ENCODE results near the gene GXYLT2. TPM values are rescaled to one million over a fixed set of nuclear protein-coding genes. Genes with fewer than 3 reads are reported as not detected.

GXYLT2 gene
- total and polyA plus RNA-seq, 2 experiments from 2014 or later, result 25.7 to 36.4 TPM

DNA sequence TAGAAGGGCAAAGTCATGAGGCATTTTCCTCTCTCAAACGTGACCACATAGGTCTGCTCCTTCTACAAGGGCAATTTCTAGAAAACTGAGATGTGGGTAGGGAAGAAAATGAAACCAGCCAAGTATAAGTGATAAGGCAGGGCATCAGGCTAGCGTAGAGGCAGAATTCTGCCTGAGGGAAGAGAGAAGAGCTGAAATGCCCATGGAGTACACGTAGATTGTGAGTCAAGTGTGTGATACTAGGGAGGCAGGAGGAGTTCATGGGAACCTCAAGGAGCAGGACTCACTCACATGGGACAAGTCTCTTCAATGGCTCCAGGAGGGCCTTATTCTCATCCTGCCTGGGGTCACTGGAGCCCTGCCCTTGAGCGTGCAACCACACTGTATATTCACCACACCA, 73.9 kb downstream of the GXYLT2 start:
- Histone ChIP-seq H3K36me3 (no peaks in the 10 kb centered on the region), H3K27ac (peak overlapping the region; percentile 72), H3K4me3 (no peak overlapping the region), H3K4me1 (ENCODE audit: low read depth) (peaks cover 22% of the 10 kb centered on the region), H3K27me3 (no peaks in the 10 kb centered on the region), H3K9me3 (ENCODE audit: low read depth) (no peaks in the 10 kb centered on the region)
- TF ChIP-seq, protein P1, sequence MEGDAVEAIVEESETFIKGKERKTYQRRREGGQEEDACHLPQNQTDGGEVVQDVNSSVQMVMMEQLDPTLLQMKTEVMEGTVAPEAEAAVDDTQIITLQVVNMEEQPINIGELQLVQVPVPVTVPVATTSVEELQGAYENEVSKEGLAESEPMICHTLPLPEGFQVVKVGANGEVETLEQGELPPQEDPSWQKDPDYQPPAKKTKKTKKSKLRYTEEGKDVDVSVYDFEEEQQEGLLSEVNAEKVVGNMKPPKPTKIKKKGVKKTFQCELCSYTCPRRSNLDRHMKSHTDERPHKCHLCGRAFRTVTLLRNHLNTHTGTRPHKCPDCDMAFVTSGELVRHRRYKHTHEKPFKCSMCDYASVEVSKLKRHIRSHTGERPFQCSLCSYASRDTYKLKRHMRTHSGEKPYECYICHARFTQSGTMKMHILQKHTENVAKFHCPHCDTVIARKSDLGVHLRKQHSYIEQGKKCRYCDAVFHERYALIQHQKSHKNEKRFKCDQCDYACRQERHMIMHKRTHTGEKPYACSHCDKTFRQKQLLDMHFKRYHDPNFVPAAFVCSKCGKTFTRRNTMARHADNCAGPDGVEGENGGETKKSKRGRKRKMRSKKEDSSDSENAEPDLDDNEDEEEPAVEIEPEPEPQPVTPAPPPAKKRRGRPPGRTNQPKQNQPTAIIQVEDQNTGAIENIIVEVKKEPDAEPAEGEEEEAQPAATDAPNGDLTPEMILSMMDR (IDR thresholded peaks at IDR 0.05; ENCODE audit: low read depth, low read length), result no peak
- DNase-seq (ENCODE audit: low read depth in 1 of 2, low spot score in 1 of 2), result no peak

DNA sequence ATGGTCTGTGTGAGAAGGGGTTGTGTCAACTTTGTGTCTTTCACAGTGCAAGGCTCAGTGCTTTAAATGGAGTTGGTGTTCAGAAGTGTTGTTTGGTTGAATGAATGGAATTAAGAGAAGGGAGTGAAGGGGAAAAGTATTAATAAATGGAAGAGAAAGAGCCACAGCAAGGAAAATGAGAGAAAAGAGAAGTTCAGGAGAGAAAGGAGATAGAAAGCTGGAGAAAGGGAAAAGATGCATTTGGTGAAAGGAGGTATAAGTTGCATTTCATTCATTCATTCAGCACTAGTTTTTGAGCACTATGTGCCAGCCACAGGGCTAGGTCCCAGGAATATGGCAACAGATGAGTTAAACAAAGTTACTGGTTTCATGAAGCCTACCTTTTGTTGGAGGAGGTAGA, 74.5 kb downstream of the GXYLT2 start:
- TF ChIP-seq, protein P1 (IDR thresholded peaks at IDR 0.05; ENCODE audit: low read depth, low read length), result no peak
- Histone ChIP-seq H3K27ac (no peak overlapping the region), H3K36me3 (no peaks in the 10 kb centered on the region), H3K9me3 (ENCODE audit: low read depth) (no peaks in the 10 kb centered on the region), H3K27me3 (no peaks in the 10 kb centered on the region), H3K4me3 (no peak overlapping the region), H3K4me1 (ENCODE audit: low read depth) (peaks cover 22% of the 10 kb centered on the region)
- DNase-seq (ENCODE audit: low read depth in 1 of 2, low spot score in 1 of 2), result no peak

DNA sequence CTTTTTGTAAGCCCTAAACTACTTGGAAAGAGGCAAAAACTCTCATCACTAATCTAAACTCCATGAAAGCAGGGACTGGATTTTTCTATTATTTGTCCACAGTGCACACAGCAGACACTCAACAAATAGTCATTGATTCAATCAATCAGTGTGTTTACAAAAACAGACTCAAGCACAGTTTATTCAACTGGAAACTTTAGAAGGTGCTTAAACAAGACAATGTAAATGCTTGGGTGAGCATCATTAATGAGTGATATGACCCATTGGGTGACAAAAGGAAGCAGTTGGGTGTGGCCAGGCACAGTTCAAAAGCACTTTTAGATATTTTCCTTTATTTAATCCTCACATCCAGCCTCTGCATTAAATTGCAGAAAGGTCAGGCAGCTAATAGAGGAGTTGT, 76.8 kb downstream of the GXYLT2 start:
- H3K27me3 ChIP-seq, result no peaks in the 10 kb centered on the region
- H3K27ac ChIP-seq, result no peak overlapping the region
- no peak for DNase-seq (ENCODE audit: low read depth in 1 of 2, low spot score in 1 of 2)
- no peak overlapping the region for H3K4me3 ChIP-seq
- H3K4me1 ChIP-seq (ENCODE audit: low read depth), result peaks cover 22% of the 10 kb centered on the region
- TF ChIP-seq, protein P1 (IDR thresholded peaks at IDR 0.05; ENCODE audit: low read depth, low read length), result no peak
- no peaks in the 10 kb centered on the region for H3K9me3 ChIP-seq (ENCODE audit: low read depth)
- peaks cover 10% of the 10 kb centered on the region for H3K36me3 ChIP-seq

DNA sequence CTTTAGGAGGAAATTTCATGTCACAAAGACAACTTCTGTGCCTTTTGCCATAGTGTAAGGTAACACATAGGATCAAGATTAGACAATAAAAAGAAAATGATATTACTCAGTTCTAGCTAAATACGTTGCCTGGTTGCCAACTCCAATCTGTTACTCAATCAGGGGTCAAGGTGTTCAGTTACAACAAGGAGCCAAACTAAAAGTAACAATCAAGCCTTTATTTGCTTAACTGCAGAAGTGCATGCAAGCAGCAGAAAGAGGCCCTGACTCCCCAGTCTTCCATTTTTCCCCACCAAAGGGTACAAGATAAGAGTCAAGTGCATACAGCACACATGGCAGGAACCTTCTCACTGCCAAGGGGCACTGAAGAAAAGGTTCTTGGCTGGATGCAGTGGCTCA, 80.4 kb downstream of the GXYLT2 start:
- Histone ChIP-seq H3K27ac (no peak overlapping the region), H3K36me3 (peaks cover 10% of the 10 kb centered on the region), H3K4me3 (no peak overlapping the region), H3K27me3 (no peaks in the 10 kb centered on the region), H3K4me1 (ENCODE audit: low read depth) (no peaks in the 10 kb centered on the region), H3K9me3 (ENCODE audit: low read depth) (no peaks in the 10 kb centered on the region)
- DNase-seq (ENCODE audit: low read depth in 1 of 2, low spot score in 1 of 2), result no peak
- TF ChIP-seq, protein P1 (IDR thresholded peaks at IDR 0.05; ENCODE audit: low read depth, low read length), result no peak

DNA sequence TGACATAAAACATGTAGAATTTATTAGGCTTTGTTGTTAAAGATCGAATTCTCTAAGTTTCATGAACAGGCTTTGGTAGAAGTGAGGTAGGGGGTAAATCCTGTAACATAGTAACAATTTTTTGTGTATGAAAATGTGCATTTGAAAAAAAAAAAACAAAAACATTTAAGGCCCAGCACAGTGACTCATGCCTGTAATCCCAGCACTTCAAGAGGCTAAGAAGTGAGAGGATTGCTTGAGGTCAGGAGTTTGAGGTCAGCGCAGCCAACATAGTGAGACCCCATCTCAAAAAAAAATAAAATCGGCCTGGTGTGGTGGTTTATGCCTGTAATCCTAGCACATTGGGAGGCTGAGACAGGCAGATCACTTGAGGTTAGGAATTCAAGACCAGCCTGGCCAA, 81.9 kb downstream of the GXYLT2 start:
- Histone ChIP-seq H3K27ac (no peak overlapping the region), H3K9me3 (ENCODE audit: low read depth) (no peaks in the 10 kb centered on the region), H3K4me3 (no peak overlapping the region), H3K27me3 (no peaks in the 10 kb centered on the region), H3K4me1 (ENCODE audit: low read depth) (no peaks in the 10 kb centered on the region), H3K36me3 (peaks cover 10% of the 10 kb centered on the region)
- DNase-seq (ENCODE audit: low read depth in 1 of 2, low spot score in 1 of 2), result no peak
- TF ChIP-seq, protein P1 (IDR thresholded peaks at IDR 0.05; ENCODE audit: low read depth, low read length), result no peak

DNA sequence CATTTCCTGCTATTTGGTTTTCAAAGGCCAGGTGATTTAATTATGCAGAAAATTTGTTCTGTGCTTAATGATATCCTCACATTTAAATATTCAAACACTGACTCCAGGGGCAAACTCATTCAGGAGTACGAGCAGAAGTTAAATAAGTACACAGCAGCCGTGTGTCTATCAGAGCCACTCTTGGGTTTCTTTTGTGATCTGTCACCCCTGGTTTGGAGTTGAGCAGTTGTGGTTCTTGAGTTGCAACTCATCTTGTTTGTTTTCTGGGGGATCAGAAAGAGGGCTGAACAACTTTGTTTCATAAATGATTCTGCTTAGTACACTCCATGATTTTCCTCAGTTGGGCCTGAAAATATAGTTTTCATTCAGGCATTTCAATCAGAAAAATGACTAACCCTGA, 83.1 kb downstream of the GXYLT2 start:
- H3K4me3 ChIP-seq, result no peak overlapping the region
- no peak for DNase-seq (ENCODE audit: low read depth in 1 of 2, low spot score in 1 of 2)
- no peaks in the 10 kb centered on the region for H3K4me1 ChIP-seq (ENCODE audit: low read depth)
- H3K27ac ChIP-seq, result no peak overlapping the region
- peaks cover 10% of the 10 kb centered on the region for H3K36me3 ChIP-seq
- TF ChIP-seq, protein P1 (IDR thresholded peaks at IDR 0.05; ENCODE audit: low read depth, low read length), result no peak
- no peaks in the 10 kb centered on the region for H3K27me3 ChIP-seq
- no peaks in the 10 kb centered on the region for H3K9me3 ChIP-seq (ENCODE audit: low read depth)
